ENCODE data around the gene GOLGA6C.
"Not testable (repeated sequence)": the region's sequence is repeated elsewhere in the genome, so short reads cannot be mapped to it uniquely, and the experiment has no call there.

GOLGA6C gene

DNA sequence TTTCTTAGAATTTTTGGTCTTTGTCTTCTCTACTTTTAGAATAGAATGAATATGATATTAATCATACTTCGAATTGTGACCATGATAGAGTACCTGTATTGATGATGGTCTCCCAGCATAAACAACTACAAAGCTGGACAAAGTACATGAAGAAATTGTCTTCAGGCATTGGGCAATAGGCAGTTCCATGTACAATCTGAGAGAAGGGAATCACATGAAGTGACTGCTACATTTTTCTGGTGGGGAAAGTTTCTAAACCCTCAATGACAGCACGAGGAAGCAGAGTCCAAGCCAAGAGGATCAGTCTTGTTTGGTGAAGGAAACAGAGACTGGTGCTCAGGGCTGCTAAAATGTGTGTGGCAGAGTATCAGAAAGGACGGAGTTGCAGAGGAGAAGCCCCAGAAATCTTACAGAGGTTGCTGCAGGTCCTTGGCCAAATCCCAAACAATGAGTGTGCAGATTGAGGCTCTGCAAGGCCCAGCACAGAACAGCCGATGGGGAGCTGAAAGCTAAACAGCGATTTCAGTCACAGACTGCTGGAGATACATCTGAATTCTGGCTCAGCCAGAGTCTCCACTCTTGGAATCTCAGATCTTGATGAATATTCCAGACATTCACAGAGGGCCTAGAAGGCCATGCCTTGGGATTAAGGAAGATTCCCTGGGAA is 61.2 kb downstream of the GOLGA6C start:
- DNase-seq = not testable (repeated sequence)
